GM19238 (cell line): Measurements from ENCODE around the gene HK3.

Experiments
- DNase-seq: peaks from one replicate; pipeline ENCODE4 v3.0.0; 2011; ENCODE audit warnings: low spot score; ENCODE audit not compliant: insufficient read length

The HK3 gene

GRCh38 chr5:176899296-176899891 is at the start of gene HK3:
Gene HK3, minus strand, starts transcription at chr5:176899346. Its CDS starts 3,187 bp downstream, at chr5:176896159.
- DNase-seq: no peak

DNA sequence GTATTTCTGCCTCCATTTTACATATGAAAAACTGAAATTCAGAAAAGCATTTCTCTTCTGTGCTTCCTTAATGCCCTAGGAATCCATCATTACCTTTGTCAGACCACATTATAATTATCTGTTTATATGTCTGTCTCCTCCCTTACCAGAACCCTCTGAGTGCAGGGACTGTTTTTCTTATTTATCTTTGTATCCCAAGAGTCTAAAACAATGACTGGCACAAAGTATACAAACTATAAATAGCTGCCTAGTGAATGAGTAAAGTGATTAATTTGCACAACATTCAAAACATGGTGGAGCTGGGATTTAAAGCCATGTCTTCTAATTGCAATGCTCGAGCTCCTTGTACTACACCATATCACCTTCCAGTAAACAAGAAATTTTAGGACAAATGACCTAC is 49.3 kb upstream of the HK3 start:
- no peak for DNase-seq

DNA sequence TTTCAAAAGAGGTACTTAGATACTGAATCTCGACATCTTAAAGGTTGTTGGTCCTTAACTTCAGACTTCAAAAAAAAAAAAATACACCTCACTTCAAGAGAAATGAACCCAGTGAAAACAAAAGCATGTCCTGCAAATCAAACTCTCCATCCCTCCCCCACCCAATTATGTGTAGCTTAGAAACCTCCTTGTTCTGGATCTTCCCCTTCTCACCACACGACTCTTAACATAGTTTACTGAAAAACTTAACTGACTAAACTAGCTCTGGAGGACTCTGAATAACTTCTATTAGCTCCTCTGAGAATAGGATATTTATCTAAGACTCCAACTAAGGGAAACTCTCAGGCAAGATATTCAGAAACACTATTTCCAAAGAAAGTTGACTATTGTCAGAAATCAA is 48.7 kb upstream of the HK3 start:
- no peak for DNase-seq

- DNase-seq: no peak
Observed at GRCh38 chr5:176944268-176944667, 45.1 kb upstream of the HK3 start.

DNA sequence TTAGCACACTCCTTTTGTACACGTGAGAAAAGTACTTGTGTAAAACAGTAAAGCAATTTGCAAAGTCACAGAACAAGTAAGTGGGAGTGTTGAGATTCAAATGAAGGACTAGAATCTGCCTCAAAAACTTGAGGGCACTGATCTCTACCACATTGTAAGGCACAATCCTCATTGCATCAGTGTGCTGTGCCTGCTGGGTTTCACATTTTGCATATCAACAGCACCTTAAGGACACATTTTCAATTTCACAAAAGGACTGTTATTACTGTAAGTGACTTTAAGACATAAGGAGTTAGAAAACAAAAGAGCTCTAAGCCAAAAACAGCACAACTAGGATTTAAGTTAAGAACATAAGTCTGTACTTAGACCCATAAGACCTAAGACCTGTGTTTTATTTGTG is 44.7 kb upstream of the HK3 start:
- no peak for DNase-seq

DNA sequence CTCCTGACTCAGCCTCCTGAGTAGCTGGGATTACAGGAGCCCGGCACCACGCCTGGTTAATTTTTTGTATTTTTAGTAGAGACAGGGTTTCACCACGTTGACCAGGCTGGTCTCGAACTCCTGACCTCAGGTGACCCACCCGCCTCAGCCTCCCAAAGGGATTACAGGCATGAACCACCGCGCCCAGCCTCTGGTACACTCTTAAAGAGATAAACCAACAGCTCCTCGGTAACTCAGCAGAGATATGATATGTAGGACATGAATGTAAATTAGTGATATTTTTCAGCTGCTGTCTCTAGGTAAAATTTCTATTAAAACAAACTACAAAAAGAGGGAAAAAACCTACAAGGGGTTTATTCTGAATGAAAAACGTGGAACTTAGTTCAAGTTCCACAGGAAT is 42.8 kb upstream of the HK3 start:
- no peak for DNase-seq

DNA sequence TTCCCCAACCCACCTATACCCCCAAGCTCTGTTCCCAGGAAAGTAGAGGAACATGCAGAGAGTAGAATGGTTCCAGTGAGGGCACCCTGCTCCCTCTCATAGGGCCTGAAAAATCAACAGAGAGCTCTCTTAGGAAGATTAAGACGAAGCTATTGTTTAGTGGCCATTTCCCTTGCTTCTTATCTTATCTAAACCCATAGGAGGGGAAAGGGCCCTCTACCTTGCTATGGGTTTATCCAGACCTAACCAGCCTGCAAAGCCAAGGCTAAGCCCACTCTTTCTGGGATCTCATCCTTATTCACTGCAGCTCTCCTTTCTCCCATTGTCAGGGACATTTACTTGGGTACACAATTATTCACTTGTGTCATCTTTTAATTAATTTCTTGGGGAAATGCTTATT is 39.3 kb upstream of the HK3 start:
- no peak for DNase-seq

DNA sequence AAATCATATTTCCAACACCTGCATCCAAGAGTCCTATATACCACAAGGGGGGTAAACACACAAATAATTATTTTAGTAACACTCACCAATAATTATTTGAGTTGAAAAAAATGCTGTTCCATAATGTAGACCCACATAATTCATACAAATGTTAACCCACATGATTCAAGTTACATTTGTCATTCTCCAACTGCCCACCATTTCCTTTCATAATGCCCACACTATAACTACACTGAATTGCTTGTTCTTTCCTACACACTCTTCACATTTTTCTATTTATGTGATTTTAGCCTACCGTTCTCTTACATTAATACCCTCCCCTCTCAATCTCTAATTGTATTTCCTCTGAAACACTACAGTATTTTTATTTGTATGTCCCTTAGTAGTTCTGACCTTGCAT is 35.9 kb upstream of the HK3 start:
- DNase-seq: no peak

GRCh38 chr5:176934309-176934930 is 35.3 kb upstream of the HK3 start:
- DNase-seq: no peak

GRCh38 chr5:176929654-176930053 is 30.5 kb upstream of the HK3 start:
- DNase-seq: no peak

GRCh38 chr5:176927562-176927961 is 28.4 kb upstream of the HK3 start:
- DNase-seq: no peak

DNA sequence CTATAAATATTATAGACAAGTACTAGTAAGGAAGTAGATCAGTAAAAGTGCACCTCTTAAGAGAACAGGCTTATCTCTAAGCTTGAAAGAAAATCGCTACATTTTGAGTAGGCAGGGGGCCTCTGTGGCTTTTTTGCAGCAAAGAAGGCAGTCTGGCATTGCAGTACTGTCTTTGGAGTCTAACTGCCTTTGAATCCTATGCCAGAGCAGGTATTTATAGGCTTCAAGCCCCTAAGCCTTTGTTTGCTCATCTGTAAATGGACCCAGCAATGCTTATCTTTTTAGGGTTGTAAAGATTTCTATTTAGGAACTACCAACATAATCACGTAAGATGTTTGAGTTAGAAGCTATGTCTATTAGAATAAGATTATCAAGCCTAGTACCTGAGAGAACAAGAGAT is 23.7 kb upstream of the HK3 start:
- no peak for DNase-seq

- DNase-seq: no peak
Observed at GRCh38 chr5:176921714-176922113, 22.6 kb upstream of the HK3 start.

DNA sequence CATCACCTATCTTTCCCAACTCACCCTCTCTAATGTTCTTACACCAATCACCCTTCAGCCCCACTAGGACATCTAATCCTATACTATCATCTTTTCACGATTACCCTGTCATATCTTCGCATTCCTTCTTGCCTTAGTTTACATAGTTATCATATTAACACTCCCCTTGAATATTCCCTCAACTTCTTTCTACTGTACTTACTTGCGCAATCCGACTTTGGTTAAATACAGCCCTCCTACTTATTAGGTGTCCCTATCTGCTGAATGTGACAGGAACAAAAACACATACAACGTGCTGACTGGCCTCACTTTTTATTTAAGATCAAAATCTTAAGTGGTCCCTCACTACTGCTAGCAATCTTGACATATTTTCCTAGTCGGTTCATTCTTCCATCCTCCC is 19.5 kb upstream of the HK3 start:
- DNase-seq: no peak

DNA sequence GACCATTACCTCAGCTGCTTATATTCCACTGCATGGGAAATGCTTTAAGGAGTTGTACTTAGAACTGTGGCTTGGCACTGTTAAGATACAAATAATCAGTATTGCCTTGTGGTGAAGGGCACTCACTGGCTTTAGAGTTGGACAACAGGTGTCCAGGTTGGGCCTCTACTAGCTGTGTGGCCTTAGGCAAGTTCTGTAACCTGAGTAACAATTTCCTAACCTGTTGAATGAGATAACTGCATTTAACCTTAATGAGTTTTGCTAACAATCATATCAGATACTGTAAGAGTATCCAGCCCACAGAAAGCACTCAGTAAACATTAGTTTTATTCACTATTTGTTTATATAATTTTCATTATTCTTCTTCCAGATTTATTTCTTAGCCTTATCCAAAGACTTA is 17.2 kb upstream of the HK3 start:
- no peak for DNase-seq

- no peak for DNase-seq
Observed at GRCh38 chr5:176915906-176916305, 16.8 kb upstream of the HK3 start.

GRCh38 chr5:176912115-176912514 is 13.0 kb upstream of the HK3 start:
- no peak for DNase-seq

DNA sequence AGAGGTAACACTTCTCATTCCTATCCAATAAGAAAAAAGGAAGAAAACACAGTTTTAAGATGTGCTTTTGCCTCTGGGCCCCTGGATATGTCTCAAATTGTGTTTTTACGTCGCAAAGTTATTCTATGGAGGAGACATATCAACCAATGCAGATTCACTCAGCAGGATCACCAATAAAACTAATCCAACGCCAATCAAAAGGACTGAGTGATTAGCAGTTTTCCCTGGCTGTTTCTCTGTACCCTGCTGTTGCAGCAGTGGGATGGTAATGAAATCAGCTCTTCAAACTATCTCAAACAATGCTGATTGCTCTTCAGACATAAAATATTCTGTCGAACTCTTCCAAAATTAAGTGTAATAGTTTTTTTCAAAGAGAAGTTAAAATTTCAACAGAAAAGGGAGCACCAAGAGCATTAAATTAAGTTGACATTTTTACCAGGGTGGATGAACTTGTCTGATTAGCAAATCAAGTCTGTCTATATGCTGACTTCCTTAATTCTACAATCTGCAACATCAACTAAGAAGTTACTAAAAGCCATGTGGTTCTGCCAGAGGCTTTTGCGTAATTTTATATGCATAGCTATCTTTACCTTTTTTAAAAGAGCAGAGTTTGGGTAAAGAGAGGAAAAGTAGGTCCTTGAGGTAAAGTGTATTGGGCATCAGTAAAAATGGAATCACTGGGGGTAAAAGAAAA is 9.7 kb upstream of the HK3 start:
- no peak for DNase-seq

GRCh38 chr5:176906796-176907195 is 7.7 kb upstream of the HK3 start:
- DNase-seq: no peak

GRCh38 chr5:176906126-176906525 is 7.0 kb upstream of the HK3 start:
- DNase-seq: no peak

DNA sequence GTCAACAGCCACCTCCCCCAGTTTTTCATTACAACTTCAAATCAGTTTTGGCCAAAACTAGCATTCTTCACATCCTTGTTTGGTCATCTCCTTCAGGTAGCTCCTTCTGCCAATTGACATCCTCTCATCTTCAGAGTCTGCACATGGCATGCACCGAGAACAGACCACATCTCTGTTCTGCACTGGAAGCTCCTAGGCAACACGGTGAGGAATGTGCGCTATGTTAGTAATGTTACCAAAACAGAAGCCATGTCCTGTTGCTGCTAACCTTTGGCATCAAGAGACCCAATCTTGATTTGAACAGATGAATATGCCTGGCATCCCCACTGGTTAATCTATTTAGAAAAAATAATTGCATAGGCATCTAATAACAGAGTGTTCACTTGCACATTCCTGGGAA is 5.1 kb upstream of the HK3 start:
- no peak for DNase-seq

- no peak for DNase-seq
Observed at GRCh38 chr5:176902911-176903664, 3.9 kb upstream of the HK3 start.
